ENCODE results near the gene ART1. TPM values are rescaled to one million over a fixed set of nuclear protein-coding genes. Genes with fewer than 3 reads are reported as not detected.

Gene ART1
- total and polyA plus RNA-seq, 4 donors, result not detected

DNA sequence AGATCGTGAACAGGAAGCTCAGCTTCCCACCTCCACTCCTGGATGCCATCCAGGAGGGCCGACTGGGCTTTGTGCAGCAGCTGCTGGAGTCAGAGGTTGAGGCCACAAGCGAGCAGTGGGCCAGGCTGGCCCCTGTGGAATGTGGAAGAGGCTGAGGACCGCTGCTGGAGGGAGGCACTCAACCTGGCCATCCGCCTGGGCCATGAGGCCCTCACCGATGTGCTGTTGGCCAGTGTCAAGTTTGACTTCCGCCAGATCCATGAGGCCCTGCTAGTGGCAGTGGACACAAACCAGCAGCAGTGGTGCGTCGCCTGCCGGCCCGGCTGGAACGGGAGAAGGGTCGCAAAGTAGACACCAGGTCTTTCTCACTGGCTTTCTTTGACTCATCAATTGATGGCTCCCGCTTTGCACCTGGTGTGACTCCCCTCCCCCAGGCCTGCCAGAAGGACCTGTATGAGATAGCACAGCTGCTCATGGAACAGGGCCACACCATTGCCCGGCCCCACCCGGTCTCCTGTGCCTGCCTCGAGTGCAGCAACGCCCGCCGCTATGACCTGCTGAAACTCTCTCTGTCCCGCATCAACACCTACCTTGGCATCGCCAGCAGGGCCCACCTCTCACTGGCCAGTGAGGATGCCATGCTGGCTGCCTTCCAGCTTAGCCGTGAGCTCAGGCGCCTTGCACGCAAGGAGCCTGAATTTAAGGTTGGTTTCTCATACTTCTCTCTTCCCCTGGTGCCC lies 28.0 kb upstream of the ART1 start:
- no peaks in the 10 kb centered on the region for H3K27me3 ChIP-seq (ENCODE audit: control insufficient read depth in 4 of 4, insufficient read depth in 4 of 4, low read length in 3 of 4)
- H3K9me3 ChIP-seq (ENCODE audit: control insufficient read depth in 4 of 4, low read length in 3 of 4), result no peaks in the 10 kb centered on the region
- no peak overlapping the region for H3K9ac ChIP-seq (ENCODE audit: low read depth in 1 of 2, low read length in 2 of 2)
- H3K27ac ChIP-seq (ENCODE audit: low read depth in 1 of 2, low read length in 2 of 2), result no peak overlapping the region
- 90% methylated on average over 25 of the region's 25 CpGs for WGBS
- H3K4me1 ChIP-seq (ENCODE audit: control insufficient read depth in 4 of 4, insufficient read depth in 4 of 4, low read length in 3 of 4), result no peaks in the 10 kb centered on the region
- no peaks in the 10 kb centered on the region for H3K36me3 ChIP-seq (ENCODE audit: control insufficient read depth in 4 of 4, insufficient read depth in 3 of 4, low read depth in 1 of 4, low read length in 3 of 4)
- H3K4me3 ChIP-seq (ENCODE audit: low read depth in 1 of 3, low read length in 3 of 3), result no peak overlapping the region
- TF ChIP-seq FOXA2 (IDR thresholded peaks at IDR 0.05), result no peak
- no peak for TF ChIP-seq HNF4A (conservative IDR thresholded peaks at IDR 0.05)
- TF ChIP-seq, protein P1, sequence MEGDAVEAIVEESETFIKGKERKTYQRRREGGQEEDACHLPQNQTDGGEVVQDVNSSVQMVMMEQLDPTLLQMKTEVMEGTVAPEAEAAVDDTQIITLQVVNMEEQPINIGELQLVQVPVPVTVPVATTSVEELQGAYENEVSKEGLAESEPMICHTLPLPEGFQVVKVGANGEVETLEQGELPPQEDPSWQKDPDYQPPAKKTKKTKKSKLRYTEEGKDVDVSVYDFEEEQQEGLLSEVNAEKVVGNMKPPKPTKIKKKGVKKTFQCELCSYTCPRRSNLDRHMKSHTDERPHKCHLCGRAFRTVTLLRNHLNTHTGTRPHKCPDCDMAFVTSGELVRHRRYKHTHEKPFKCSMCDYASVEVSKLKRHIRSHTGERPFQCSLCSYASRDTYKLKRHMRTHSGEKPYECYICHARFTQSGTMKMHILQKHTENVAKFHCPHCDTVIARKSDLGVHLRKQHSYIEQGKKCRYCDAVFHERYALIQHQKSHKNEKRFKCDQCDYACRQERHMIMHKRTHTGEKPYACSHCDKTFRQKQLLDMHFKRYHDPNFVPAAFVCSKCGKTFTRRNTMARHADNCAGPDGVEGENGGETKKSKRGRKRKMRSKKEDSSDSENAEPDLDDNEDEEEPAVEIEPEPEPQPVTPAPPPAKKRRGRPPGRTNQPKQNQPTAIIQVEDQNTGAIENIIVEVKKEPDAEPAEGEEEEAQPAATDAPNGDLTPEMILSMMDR (IDR thresholded peaks at IDR 0.05; ENCODE audit: low read depth, low read length, missing input control), result no peak
- no peak for TF ChIP-seq REST (IDR thresholded peaks at IDR 0.05)
- no peak for TF ChIP-seq JUND (IDR thresholded peaks at IDR 0.05)
- TF ChIP-seq EGR1 (IDR thresholded peaks at IDR 0.05; ENCODE audit: low read depth in 2 of 2), result no peak
- no peak for TF ChIP-seq TAF1 (conservative IDR thresholded peaks at IDR 0.05)
- no peak for TF ChIP-seq GABPA (IDR thresholded peaks at IDR 0.05 in 1 of 2, conservative IDR thresholded peaks at IDR 0.05 in 1 of 2)
- no peak for TF ChIP-seq SP1 (IDR thresholded peaks at IDR 0.05)
- no peak for TF ChIP-seq RXRA (IDR thresholded peaks at IDR 0.05)
- no peak for TF ChIP-seq ZBTB33 (IDR thresholded peaks at IDR 0.05)
- TF ChIP-seq RAD21 (IDR thresholded peaks at IDR 0.05), result no peak
- TF ChIP-seq, protein P2, sequence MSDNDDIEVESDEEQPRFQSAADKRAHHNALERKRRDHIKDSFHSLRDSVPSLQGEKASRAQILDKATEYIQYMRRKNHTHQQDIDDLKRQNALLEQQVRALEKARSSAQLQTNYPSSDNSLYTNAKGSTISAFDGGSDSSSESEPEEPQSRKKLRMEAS (IDR thresholded peaks at IDR 0.05), result no peak
- DNase-seq (ENCODE audit: low spot score), result no peak

GRCh38 chr11:3617990-3618389 lies 26.9 kb upstream of the ART1 start:
- H3K4me1 ChIP-seq (ENCODE audit: control insufficient read depth in 4 of 4, insufficient read depth in 4 of 4, low read length in 3 of 4), result no peaks in the 10 kb centered on the region
- H3K4me3 ChIP-seq (ENCODE audit: low read depth in 1 of 3, low read length in 3 of 3), result no peak overlapping the region
- 83% methylated on average over 8 of the region's 8 CpGs for WGBS
- H3K9ac ChIP-seq (ENCODE audit: low read depth in 1 of 2, low read length in 2 of 2), result no peak overlapping the region
- no peak overlapping the region for H3K27ac ChIP-seq (ENCODE audit: low read depth in 1 of 2, low read length in 2 of 2)
- no peaks in the 10 kb centered on the region for H3K9me3 ChIP-seq (ENCODE audit: control insufficient read depth in 4 of 4, low read length in 3 of 4)
- no peak for DNase-seq (ENCODE audit: low spot score)
- no peaks in the 10 kb centered on the region for H3K36me3 ChIP-seq (ENCODE audit: control insufficient read depth in 4 of 4, insufficient read depth in 3 of 4, low read depth in 1 of 4, low read length in 3 of 4)
- no peaks in the 10 kb centered on the region for H3K27me3 ChIP-seq (ENCODE audit: control insufficient read depth in 4 of 4, insufficient read depth in 4 of 4, low read length in 3 of 4)
- no peak for TF ChIP-seq YY1 (IDR thresholded peaks at IDR 0.05)
- TF ChIP-seq FOXA1 (IDR thresholded peaks at IDR 0.05), result no peak
- TF ChIP-seq HNF4G (IDR thresholded peaks at IDR 0.05), result no peak
- no peak for TF ChIP-seq RXRA (IDR thresholded peaks at IDR 0.05)
